Mesothelial cell of epicardium (in vitro differentiated cells): ENCODE results near the gene CCR4. TPM values are rescaled to one million over a fixed set of nuclear protein-coding genes. Genes with fewer than 3 reads are reported as not detected.

Source experiments
- DNase-seq, 2 experiments: peaks; one replicate each; pipeline ENCODE4 v3.0.0; 2021; ENCODE audit warnings: low spot score in 2 of 2; ENCODE audit not compliant: unreplicated experiment in 2 of 2
- H3K27ac Mint-ChIP-seq: 2 replicates; pipeline ENCODE4 v1.8.0; 2021; ENCODE audit warnings: mixed read lengths
- H3K27me3 Mint-ChIP-seq: 2 replicates; pipeline ENCODE4 v1.8.0; 2021; ENCODE audit warnings: low read depth, mixed read lengths
- H3K36me3 Mint-ChIP-seq: 2 replicates; pipeline ENCODE4 v1.8.0; 2021; ENCODE audit warnings: mixed read lengths
- H3K4me1 Mint-ChIP-seq: 2 replicates; pipeline ENCODE4 v1.8.0; 2021; ENCODE audit warnings: mixed read lengths
- H3K4me3 Mint-ChIP-seq: 2 replicates; pipeline ENCODE4 v1.8.0; 2021; ENCODE audit warnings: mild to moderate bottlenecking, moderate library complexity, mixed read lengths
- H3K9me3 Mint-ChIP-seq: 2 replicates; pipeline ENCODE4 v1.8.0; 2021; ENCODE audit warnings: mixed read lengths
- CTCF ChIP-seq: fragments of 200-600 bp; sonication (generic); IDR thresholded peaks from one replicate; pipeline ENCODE4 v1.5.0; 2021; ENCODE audit warnings: antibody characterized with exemption; ENCODE audit not compliant: unreplicated experiment
- total RNA-seq: library from RNA; stranded (reverse); gene quantifications from 3 replicates; pipeline ENCODE4 v1.2.1, GENCODE V29; 2021

CCR4 gene
- total RNA-seq, 1 donor from 2014 or later = not detected

GRCh38 chr3:32994045-32994444 is 42.6 kb downstream of the CCR4 start:
- Mint-ChIP-seq H3K27me3 (no peaks in the 10 kb centered on the region), H3K9me3 (no peaks in the 10 kb centered on the region), H3K36me3 (peaks cover 2% of the 10 kb centered on the region), H3K27ac (no peak overlapping the region), H3K4me3 (no peak overlapping the region), H3K4me1 (no peaks in the 10 kb centered on the region)
- no peak for DNase-seq
- no peak for TF ChIP-seq CTCF

GRCh38 chr3:32995098-32995497 is 43.7 kb downstream of the CCR4 start:
- Mint-ChIP-seq H3K27me3 (no peaks in the 10 kb centered on the region), H3K4me1 (no peaks in the 10 kb centered on the region), H3K4me3 (no peak overlapping the region), H3K36me3 (peaks cover 2% of the 10 kb centered on the region), H3K27ac (no peak overlapping the region), H3K9me3 (no peaks in the 10 kb centered on the region)
- no peak for TF ChIP-seq CTCF
- no peak for DNase-seq

- no peak for TF ChIP-seq CTCF
- Mint-ChIP-seq H3K27ac (no peak overlapping the region), H3K36me3 (peaks cover 2% of the 10 kb centered on the region), H3K4me3 (no peak overlapping the region), H3K27me3 (no peaks in the 10 kb centered on the region), H3K4me1 (peaks cover 6% of the 10 kb centered on the region), H3K9me3 (no peaks in the 10 kb centered on the region)
- no peak for DNase-seq
Measured at GRCh38 chr3:32996048-32996754, 44.8 kb downstream of the CCR4 start.

DNA sequence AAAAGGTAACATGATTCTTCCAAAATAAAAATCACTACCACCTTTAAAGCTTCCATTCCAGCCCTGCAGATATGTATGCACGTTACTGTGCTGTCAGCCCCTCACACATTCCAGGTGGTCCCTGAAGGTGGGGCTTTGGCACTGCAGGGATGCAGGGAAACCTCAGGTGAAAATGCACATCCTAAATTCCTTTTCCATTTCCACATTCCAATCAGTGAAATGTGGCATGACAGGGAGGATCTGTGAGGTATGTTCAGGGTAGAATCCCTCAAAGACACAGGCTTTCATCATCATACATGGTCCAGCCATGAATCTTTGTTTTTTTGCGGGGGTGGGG is 45.3 kb downstream of the CCR4 start:
- Mint-ChIP-seq H3K4me1 (peaks cover 9% of the 10 kb centered on the region), H3K9me3 (no peaks in the 10 kb centered on the region), H3K27me3 (no peaks in the 10 kb centered on the region), H3K36me3 (peaks cover 2% of the 10 kb centered on the region), H3K27ac (no peak overlapping the region), H3K4me3 (no peak overlapping the region)
- DNase-seq = no peak
- TF ChIP-seq CTCF = no peak

GRCh38 chr3:32998631-32999451 is 47.4 kb downstream of the CCR4 start:
- no peak for TF ChIP-seq CTCF
- H3K9me3 Mint-ChIP-seq = no peaks in the 10 kb centered on the region
- peaks cover 8% of the 10 kb centered on the region for H3K36me3 Mint-ChIP-seq
- no peak overlapping the region for H3K27ac Mint-ChIP-seq
- peaks cover 9% of the 10 kb centered on the region for H3K4me1 Mint-ChIP-seq
- H3K27me3 Mint-ChIP-seq = no peaks in the 10 kb centered on the region
- no peak overlapping the region for H3K4me3 Mint-ChIP-seq
- no peak for DNase-seq
